GM12872 (cell line): ENCODE results near the gene EPHA6.

Experiments used
- CTCF ChIP-seq: IDR thresholded peaks from 3 replicates; pipeline ENCODE4 v1.5.1; 2011; ENCODE audit warnings: low read depth, mild to moderate bottlenecking, low read length, moderate library complexity; ENCODE audit not compliant: insufficient read depth

Gene EPHA6

GRCh38 chr3:96915445-96915844 is 101.1 kb downstream of the EPHA6 start:
- TF ChIP-seq CTCF: no peak

GRCh38 chr3:96931119-96931862 is 116.9 kb downstream of the EPHA6 start:
- TF ChIP-seq CTCF: no peak

- no peak for TF ChIP-seq CTCF
Measured at GRCh38 chr3:96958856-96959255, 144.5 kb downstream of the EPHA6 start.

GRCh38 chr3:96959474-96959873 is 145.1 kb downstream of the EPHA6 start:
- no peak for TF ChIP-seq CTCF

GRCh38 chr3:96959901-96960641 is 145.7 kb downstream of the EPHA6 start:
- no peak for TF ChIP-seq CTCF

GRCh38 chr3:96960661-96961330 is 146.4 kb downstream of the EPHA6 start:
- no peak for TF ChIP-seq CTCF

GRCh38 chr3:96961576-96961975 is 147.2 kb downstream of the EPHA6 start:
- no peak for TF ChIP-seq CTCF
